Activated CD8-positive, alpha-beta memory T cell treated with anti-CD3 and anti-CD28 coated beads for 48 hours (primary cell): ENCODE measurements around the gene RUNX1.

Source experiments
- DNase-seq, 3 experiments: peaks; one replicate each; pipeline ENCODE4 v3.0.0-alpha.2; 2020; ENCODE audit warnings: low read depth in 2 of 3, low spot score in 2 of 3

Gene RUNX1

GRCh38 chr21:34885125-34885524 is 164.0 kb downstream of the RUNX1 start:
- no peak for DNase-seq

GRCh38 chr21:34884346-34884929 is 164.7 kb downstream of the RUNX1 start:
- no peak for DNase-seq

GRCh38 chr21:34883491-34884271 is 165.4 kb downstream of the RUNX1 start:
- DNase-seq, result no peak

GRCh38 chr21:34882719-34883131 is 166.4 kb downstream of the RUNX1 start:
- no peak for DNase-seq

- DNase-seq, result no peak
These were observed 167.2 kb downstream of the RUNX1 start for GRCh38 chr21:34881839-34882371.

GRCh38 chr21:34881421-34881820 is 167.7 kb downstream of the RUNX1 start:
- no peak for DNase-seq

- DNase-seq, result no peak
These were observed 168.7 kb downstream of the RUNX1 start for GRCh38 chr21:34880401-34880800.

- DNase-seq, result no peak
These were observed 170.2 kb downstream of the RUNX1 start for GRCh38 chr21:34878940-34879339.

- DNase-seq, result no peak
These were observed 170.6 kb downstream of the RUNX1 start for GRCh38 chr21:34878501-34878900.

GRCh38 chr21:34877485-34878128 is 171.5 kb downstream of the RUNX1 start:
- no peak for DNase-seq

GRCh38 chr21:34875830-34876229 is 173.3 kb downstream of the RUNX1 start:
- DNase-seq, result no peak

GRCh38 chr21:34874684-34875513 is 174.2 kb downstream of the RUNX1 start:
- DNase-seq, result no peak

GRCh38 chr21:34871026-34871908 is 177.8 kb downstream of the RUNX1 start:
- no peak for DNase-seq

- DNase-seq, result no peak
These were observed 178.9 kb downstream of the RUNX1 start for GRCh38 chr21:34870246-34870645.

- DNase-seq, result no peak
These were observed 179.6 kb downstream of the RUNX1 start for GRCh38 chr21:34869545-34869944.

- no peak for DNase-seq
These were observed 181.3 kb downstream of the RUNX1 start for GRCh38 chr21:34867785-34868184.

GRCh38 chr21:34865400-34866241 is 183.5 kb downstream of the RUNX1 start:
- no peak for DNase-seq

GRCh38 chr21:34864370-34865149 is 184.5 kb downstream of the RUNX1 start:
- no peak for DNase-seq

GRCh38 chr21:34862951-34863350 is 186.2 kb downstream of the RUNX1 start:
- no peak for DNase-seq
